Measurements from ENCODE around the gene GRK6.

GRK6 gene

GRCh38 chr5:177440211-177440989 lies 13.9 kb downstream of the GRK6 start:
- Histone ChIP-seq H3K4me1 (no peaks in the 10 kb centered on the region), H3K36me3 (peaks cover 20 to 76% (median 33%) of the 10 kb centered on the region in 3 donors), H3K9me3 (no peaks in the 10 kb centered on the region), H3K27me3 (no peaks in the 10 kb centered on the region), H3K27ac (no peak overlapping the region), H3K4me3 (no peak overlapping the region)
- no peak for TF ChIP-seq CTCF (IDR thresholded peaks at IDR 0.05)
- no peak for DNase-seq
- intact Hi-C loops (cut with DNase I; ENCODE audit: low total_unique reads) = no loop called here

GRCh38 chr5:177440990-177441780 lies 14.7 kb downstream of the GRK6 start:
- Histone ChIP-seq H3K4me3 (no peak overlapping the region), H3K27ac (no peak overlapping the region), H3K27me3 (no peaks in the 10 kb centered on the region), H3K36me3 (peaks cover 12 to 68% (median 26%) of the 10 kb centered on the region in 3 donors), H3K9me3 (no peaks in the 10 kb centered on the region), H3K4me1 (peaks cover 0 to 7% (median 5%) of the 10 kb centered on the region in 4 donors)
- DNase-seq = no peak
- intact Hi-C loops (cut with DNase I; ENCODE audit: low total_unique reads) = no loop called here
- no peak for TF ChIP-seq CTCF (IDR thresholded peaks at IDR 0.05)

GRCh38 chr5:177442066-177442826 lies 15.8 kb downstream of the GRK6 start:
- Histone ChIP-seq H3K9me3 (no peaks in the 10 kb centered on the region), H3K36me3 (peaks cover 9 to 57% (median 20%) of the 10 kb centered on the region in 3 donors), H3K4me1 (peaks cover 0 to 18% (median 13%) of the 10 kb centered on the region in 4 donors), H3K27ac (no peak overlapping the region), H3K4me3 (no peak overlapping the region), H3K27me3 (no peaks in the 10 kb centered on the region)
- no peak for TF ChIP-seq CTCF (IDR thresholded peaks at IDR 0.05)
- intact Hi-C loops (cut with DNase I; ENCODE audit: low total_unique reads) = no loop called here
- DNase-seq = no peak

GRCh38 chr5:177443144-177443983 lies 16.9 kb downstream of the GRK6 start:
- H3K27me3 ChIP-seq = no peaks in the 10 kb centered on the region
- peaks cover 9 to 46% (median 20%) of the 10 kb centered on the region in 3 donors for H3K36me3 ChIP-seq
- H3K9me3 ChIP-seq = no peaks in the 10 kb centered on the region
- no peak for DNase-seq
- H3K4me1 ChIP-seq = peaks cover 0 to 28% (median 24%) of the 10 kb centered on the region in 4 donors
- no peak overlapping the region for H3K27ac ChIP-seq
- intact Hi-C loops (cut with DNase I; ENCODE audit: low total_unique reads) = no loop called here
- no peak for TF ChIP-seq CTCF (IDR thresholded peaks at IDR 0.05)
- no peak overlapping the region for H3K4me3 ChIP-seq
